HepG2 (cell line): Measurements from ENCODE around the gene TAF3.

Experiments used
- EP300 ChIP-seq, 3 experiments: sonication (generic) in 1 of 3; formaldehyde crosslinking in 1 of 3; IDR thresholded peaks; 2 replicates each; pipeline versions ENCODE4 v1.5.1 to v1.6.1; 2011 to 2020; ENCODE audit warnings: low read depth in 2 of 3, low read length in 2 of 3, borderline replicate concordance in 1 of 3, improper control_type of control experiment in 1 of 3, mild to moderate bottlenecking in 1 of 3, missing genetic modification reagents in 1 of 3, moderate library complexity in 1 of 3
- ERF ChIP-seq: IDR thresholded peaks from 2 replicates; pipeline ENCODE4 v1.6.1; 2018; ENCODE audit warnings: missing biosample characterization, missing genetic modification reagents
- SMC3 ChIP-seq: IDR thresholded peaks from 2 replicates; pipeline ENCODE4 v1.6.1; 2011; ENCODE audit warnings: low read length, improper control_type of control experiment
- SNAPC4 ChIP-seq: sonication (generic); formaldehyde crosslinking; IDR thresholded peaks from 2 replicates; pipeline ENCODE4 v1.4.0; 2020; ENCODE audit warnings: mild to moderate bottlenecking, missing genetic modification reagents
- ZNF780A ChIP-seq: sonication (generic); formaldehyde crosslinking; IDR thresholded peaks from 2 replicates; pipeline ENCODE4 v1.8.0; 2022; ENCODE audit warnings: mild to moderate bottlenecking, missing genetic modification reagents, moderate library complexity

GRCh38 chr10:7887174-7887816, 69.0 kb downstream of the TAF3 start:
- TF ChIP-seq SNAPC4 (CRISPR knock-in tag) (no peak), ERF (no peak), EP300 (IDR thresholded peaks at IDR 0.05; ENCODE audit: low read depth in 2 of 2, low read length in 2 of 2) (no peak), EP300 (CRISPR knock-in tag; IDR thresholded peaks at IDR 0.05; ENCODE audit: borderline replicate concordance) (no peak), ZNF780A (CRISPR knock-in tag) (no peak), SMC3 (no peak)
